GM18858 (cell line): Measurements from ENCODE around the gene TFDP2.
"Not testable (repeated sequence)": the region's sequence is repeated elsewhere in the genome, so short reads cannot be mapped to it uniquely, and the experiment has no call there.

Source experiments
- ATAC-seq: cut with Tn5 transposase; IDR thresholded peaks from one replicate; pipeline ENCODE4 v1.9.1; 2021; ENCODE audit not compliant: unreplicated experiment

The TFDP2 gene

GRCh38 chr3:142027300-142027699 lies 122.0 kb downstream of the TFDP2 start:
- no peak for ATAC-seq

- ATAC-seq, result no peak
Measured at GRCh38 chr3:142026333-142026732, 123.0 kb downstream of the TFDP2 start.

GRCh38 chr3:142022381-142022780 lies 127.0 kb downstream of the TFDP2 start:
- ATAC-seq, result peak; percentile 72

GRCh38 chr3:142021127-142021526 lies 128.2 kb downstream of the TFDP2 start:
- ATAC-seq, result no peak

DNA sequence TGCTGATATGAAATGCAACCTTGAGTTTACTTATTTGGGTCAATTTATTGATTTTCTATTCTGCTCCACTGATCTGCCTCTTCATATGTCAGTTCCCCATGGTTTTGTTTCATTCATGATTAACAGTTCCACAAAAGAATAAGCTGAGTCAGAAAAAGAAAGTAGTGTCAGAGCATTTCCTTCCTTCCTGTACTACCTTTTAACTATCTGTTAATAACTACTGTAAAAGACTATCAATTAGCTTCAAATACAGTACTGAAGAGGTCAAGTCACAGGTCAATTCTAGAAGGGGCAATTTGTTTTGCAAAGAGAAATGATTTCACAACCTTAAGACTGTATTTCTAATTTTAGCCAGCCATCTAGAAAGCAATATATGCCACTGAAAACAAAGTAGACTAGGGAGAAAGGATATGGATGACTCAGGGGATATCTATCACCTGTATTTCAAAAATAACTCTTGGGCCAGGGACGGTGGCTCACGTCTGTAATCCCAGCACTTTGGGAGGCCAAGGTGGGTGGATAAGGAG lies 129.5 kb downstream of the TFDP2 start:
- ATAC-seq, result peak; percentile 74

GRCh38 chr3:142013993-142014392 lies 135.4 kb downstream of the TFDP2 start:
- no peak for ATAC-seq

DNA sequence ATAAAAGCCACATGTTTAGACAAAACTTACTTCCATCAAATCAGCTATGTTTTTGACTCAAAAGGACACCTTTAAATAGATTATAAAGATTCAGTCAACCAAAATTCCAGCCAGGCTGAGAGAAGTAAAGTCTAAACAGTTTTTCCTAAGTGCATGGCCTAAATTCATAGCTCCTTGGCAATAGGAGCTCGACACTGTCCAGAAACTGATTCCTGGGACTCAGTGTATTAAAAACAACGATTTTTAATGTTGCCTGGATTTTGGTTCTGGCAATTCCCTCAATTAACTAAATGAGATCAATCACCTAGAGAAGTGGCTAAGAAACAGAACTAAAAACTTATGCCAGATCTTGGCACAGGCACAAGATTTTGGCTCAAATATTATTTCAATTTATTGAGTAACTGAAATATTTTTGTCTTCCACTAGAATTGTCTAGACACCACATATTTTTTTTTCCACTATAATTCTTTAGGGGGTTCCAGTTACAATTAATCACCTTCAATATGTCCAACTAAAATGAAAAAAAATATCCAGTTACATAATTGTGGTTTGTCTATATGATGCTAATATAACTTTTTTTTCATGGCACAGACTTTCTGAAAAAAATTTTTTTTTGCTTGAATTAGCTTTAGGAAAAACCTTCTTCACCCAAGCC lies 135.9 kb downstream of the TFDP2 start:
- no peak for ATAC-seq

- no peak for ATAC-seq
Measured at GRCh38 chr3:142009029-142009428, 140.3 kb downstream of the TFDP2 start.

DNA sequence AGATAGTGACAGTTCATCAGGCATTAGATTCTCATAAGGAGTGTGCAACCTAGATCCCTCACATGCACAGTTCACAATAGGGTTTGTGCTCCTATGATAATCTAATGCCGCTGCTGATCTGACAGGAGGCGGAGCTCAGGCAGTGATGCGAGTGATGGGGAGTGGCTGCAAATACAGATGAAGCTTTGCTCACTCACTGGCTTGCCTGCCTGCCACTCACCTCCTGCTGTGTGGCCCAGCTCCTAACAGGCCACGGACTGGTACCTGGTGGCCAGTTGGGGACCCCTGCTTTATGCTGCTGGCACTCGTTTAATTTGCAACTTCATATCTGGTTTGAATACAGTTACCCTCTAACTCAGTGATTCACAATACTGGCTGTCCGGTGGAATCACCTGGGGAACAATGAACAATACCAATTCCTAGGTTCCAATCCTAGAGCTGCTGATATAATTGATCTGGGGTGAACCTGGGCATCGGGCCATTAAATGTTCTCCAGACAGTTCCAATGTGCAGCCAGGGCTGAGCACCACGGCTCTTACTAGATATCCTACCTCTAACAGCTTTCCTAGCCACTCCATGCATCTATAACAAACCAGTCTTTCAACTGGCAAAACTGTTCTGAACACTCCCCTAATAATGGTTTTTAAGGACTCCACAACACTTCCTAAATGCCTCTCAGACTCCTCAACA lies 141.5 kb downstream of the TFDP2 start:
- ATAC-seq, result no peak

DNA sequence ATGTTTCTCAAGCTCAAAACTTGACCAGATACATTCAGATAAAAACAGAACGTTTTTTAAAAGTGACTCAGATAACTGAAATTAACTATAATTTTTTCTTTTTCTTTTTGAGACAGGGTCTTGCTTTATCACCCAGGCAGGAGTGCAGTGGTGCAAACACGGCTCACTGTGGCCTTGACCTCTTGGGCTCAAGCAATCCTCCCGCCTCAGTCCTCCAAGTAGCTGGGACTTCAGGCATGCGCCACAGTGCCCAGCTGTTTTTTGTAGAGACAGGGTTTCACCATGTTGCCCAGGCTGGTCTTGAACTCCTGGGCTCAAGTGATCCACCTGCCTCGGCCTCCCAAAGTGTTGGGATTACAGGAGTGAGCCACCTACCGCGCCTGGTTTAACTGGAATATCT lies 144.4 kb downstream of the TFDP2 start:
- ATAC-seq, result not testable (repeated sequence)

- no peak for ATAC-seq
Measured at GRCh38 chr3:142004025-142004424, 145.3 kb downstream of the TFDP2 start.

DNA sequence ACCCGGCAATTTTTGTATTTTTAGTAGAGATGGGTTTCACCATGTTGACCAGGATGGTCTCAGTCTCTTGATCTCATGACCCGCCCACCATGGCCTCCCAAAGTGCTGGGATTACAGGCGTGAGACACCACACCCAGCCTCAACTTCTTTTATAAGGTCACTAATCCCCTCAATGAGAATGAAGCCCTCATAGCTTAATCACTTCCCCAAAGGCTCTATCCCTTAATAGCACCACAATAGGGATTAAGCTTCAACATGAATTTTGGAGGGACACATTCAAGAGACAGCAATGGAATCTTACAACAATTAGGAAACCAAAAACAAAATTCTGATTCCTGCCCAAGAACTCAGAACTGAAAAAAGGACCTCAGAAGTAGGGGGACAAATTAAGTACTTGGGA lies 146.1 kb downstream of the TFDP2 start:
- no peak for ATAC-seq

GRCh38 chr3:142000325-142000870 lies 148.9 kb downstream of the TFDP2 start:
- ATAC-seq, result no peak

GRCh38 chr3:141998669-141999290 lies 150.6 kb downstream of the TFDP2 start:
- ATAC-seq, result no peak

DNA sequence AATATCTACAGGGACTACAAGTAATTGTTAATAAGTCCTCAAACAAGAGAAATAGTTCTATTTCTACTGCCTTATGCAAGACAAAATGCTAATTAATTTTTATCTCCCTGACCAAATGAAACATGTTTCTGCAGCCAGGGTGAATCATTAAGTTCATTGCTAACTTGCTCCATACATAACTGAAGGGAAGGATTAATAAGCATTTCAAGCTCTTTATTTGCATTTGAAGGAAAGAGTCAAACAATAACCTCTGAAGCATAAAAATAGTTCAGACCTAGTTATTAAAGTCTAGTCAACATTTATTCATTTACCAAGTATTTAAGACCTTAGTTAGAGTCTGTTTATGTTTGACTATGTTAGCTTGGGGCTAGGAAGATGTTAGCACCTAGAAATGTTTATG lies 152.9 kb downstream of the TFDP2 start:
- no peak for ATAC-seq

DNA sequence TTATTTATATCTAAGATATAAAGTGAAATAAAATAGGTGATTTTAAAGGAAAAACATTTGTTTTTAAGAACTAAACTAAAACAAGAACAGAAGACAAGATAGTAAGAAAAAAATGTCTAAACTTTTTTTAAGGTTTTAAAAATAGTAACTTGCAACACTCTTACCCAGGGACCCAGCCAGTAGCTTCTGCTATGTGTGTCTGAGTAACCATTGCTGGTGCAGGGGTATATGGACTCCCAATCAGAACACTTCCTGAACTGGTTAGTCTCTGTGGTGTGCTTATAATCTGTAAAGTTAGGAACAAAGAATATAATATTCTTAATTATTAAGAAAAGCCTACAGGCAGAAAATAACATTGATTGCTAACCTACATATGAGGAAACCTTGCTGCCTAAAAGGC lies 154.5 kb downstream of the TFDP2 start:
- ATAC-seq, result no peak

DNA sequence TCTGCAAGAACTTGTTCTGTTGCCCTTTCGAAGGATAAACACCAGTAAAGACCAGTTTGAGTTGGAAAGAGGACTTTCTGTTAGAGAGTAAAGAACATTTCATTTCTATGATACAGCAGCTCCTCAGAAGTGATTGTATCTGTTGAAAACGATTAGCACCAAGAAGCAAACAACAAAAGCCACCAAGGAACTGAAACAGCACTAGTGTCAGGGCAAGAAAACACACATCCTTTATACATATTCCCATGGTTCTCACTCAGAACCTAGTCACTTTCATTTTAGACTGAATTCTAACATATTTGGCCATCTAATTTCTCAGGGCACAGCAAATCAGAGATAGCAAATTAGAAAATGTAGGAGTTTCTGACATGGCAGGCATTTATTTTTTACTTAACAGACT lies 156.8 kb downstream of the TFDP2 start:
- peak; percentile 56 for ATAC-seq

GRCh38 chr3:141986548-141987107 lies 162.7 kb downstream of the TFDP2 start:
- no peak for ATAC-seq

DNA sequence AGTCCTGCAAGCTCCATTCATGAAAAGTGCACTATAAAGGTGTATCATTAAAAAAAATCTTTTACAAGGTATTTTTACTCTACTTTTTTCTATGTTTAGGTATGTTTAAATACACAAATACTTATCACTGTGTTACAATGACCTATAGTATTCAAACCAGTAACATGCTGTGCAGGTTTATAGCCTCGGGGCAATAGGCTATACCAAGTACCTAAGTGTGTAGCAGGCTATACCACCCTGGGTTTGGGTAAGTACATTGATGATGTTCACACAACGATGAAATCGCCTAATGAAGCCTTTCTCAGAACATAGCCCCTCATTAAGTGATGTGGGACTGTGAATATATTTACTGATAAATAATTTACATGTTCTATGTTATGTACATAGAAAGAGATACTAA lies 168.3 kb downstream of the TFDP2 start:
- no peak for ATAC-seq

GRCh38 chr3:141979050-141979671 lies 170.2 kb downstream of the TFDP2 start:
- no peak for ATAC-seq

- ATAC-seq, result not testable (repeated sequence)
Measured at GRCh38 chr3:141974777-141975176, 174.6 kb downstream of the TFDP2 start.
